HCT116 (cell line): ENCODE measurements around the gene CRIP1. TPM values are rescaled to one million over a fixed set of nuclear protein-coding genes. Genes with fewer than 3 reads are reported as not detected.

Source experiments
- ATAC-seq: fragments of 200-7000 bp; cut with Tn5 transposase; 2 replicates; pipeline ENCODE4 v1.9.1; 2020; ENCODE audit warnings: mild to moderate bottlenecking, moderate library complexity
- BruUV-seq: library from RNA; stranded (reverse); fragments of 400-500 nt; replicated peaks from 2 replicates; lab custom pipeline; 2021; lab: Mats Ljungman, UMichigan
- CTCF ChIA-PET: fragments of 300-600 bp; sonication (Branson Sonifier 250); formaldehyde crosslinking; loops from one replicate; lab custom pipeline; 2021; ENCODE audit warnings: antibody characterized with exemption; lab: Charles Lee
- POLR2A ChIA-PET: fragments of 300-600, 350-600 bp; sonication (Branson Sonifier 250); formaldehyde crosslinking; loops from one replicate; lab custom pipeline; 2021; ENCODE audit warnings: antibody characterized with exemption; lab: Charles Lee
- RAD21 ChIA-PET, 2 experiments: fragments of 300-600 bp; sonication (Branson Sonifier 250); formaldehyde crosslinking; loops; one replicate each; lab custom pipeline; 2023; ENCODE audit warnings: low total read pairs in 2 of 2; ENCODE audit not compliant: uncharacterized antibody in 2 of 2, unreplicated experiment in 2 of 2, low non-redundant PET in 1 of 2; lab: Charles Lee
- DNase-seq: peaks from one replicate; pipeline ENCODE4 v3.0.0-alpha.2; 2010; ENCODE audit warnings: low read depth, low spot score
- H2AFZ ChIP-seq: fragments of 200-600 bp; shearing (Covaris generic), sonication (generic); 2 replicates; pipeline ENCODE4 v1.6.1; 2017; ENCODE audit warnings: low read depth, mixed run types, mixed read lengths, antibody characterized with exemption, low read length; ENCODE audit not compliant: poor library complexity, severe bottlenecking
- H3K27ac ChIP-seq: 2 replicates; pipeline ENCODE4 v1.5.1; 2012; ENCODE audit warnings: low read depth, low read length
- H3K27me3 ChIP-seq: fragments of 200-600 bp; sonication (generic); 2 replicates; pipeline ENCODE4 v1.6.1; 2016; ENCODE audit warnings: mixed run types, low read length, mixed read lengths; ENCODE audit not compliant: insufficient read depth
- H3K36me3 ChIP-seq, 2 experiments: fragments of 200-500 bp in 1 of 2; fragments of 200-600 bp in 1 of 2; sonication (Bioruptor generic) in 1 of 2; sonication (generic) in 1 of 2; 2 replicates each; pipeline versions ENCODE4 v1.5.1 to v1.6.1; 2014 to 2016; ENCODE audit warnings: low read length in 2 of 2, inconsistent platforms in 1 of 2, mixed read lengths in 1 of 2, mixed run types in 1 of 2; ENCODE audit not compliant: insufficient read depth in 2 of 2, control insufficient read depth in 1 of 2
- H3K4me1 ChIP-seq, 2 experiments: fragments of 200-600 bp in 1 of 2; sonication (generic) in 1 of 2; 2 replicates each; pipeline versions ENCODE4 v1.5.1 to v1.6.1; 2012 to 2017; ENCODE audit warnings: low read length in 2 of 2, inconsistent platforms in 1 of 2, mild to moderate bottlenecking in 1 of 2, mixed read lengths in 1 of 2, mixed run types in 1 of 2, moderate library complexity in 1 of 2; ENCODE audit not compliant: insufficient read depth in 2 of 2, control insufficient read depth in 1 of 2
- H3K4me2 ChIP-seq: fragments of 200-600 bp; sonication (generic); 2 replicates; pipeline ENCODE4 v1.6.1; 2017; ENCODE audit warnings: mixed run types, low read length, mixed read lengths
- H3K4me3 ChIP-seq, 2 experiments: fragments of 200-600 bp in 1 of 2; sonication (generic) in 1 of 2; replicated peaks in 1 of 2; 2 replicates each; pipeline ENCODE4 v1.5.1; 2011 to 2016; ENCODE audit warnings: low read length in 2 of 2, control low read depth in 1 of 2, low read depth in 1 of 2, mild to moderate bottlenecking in 1 of 2, mixed read lengths in 1 of 2, mixed run types in 1 of 2
- H3K79me2 ChIP-seq: fragments of 200-600 bp; sonication (generic); 2 replicates; pipeline ENCODE4 v1.6.1; 2017; ENCODE audit warnings: mild to moderate bottlenecking, mixed run types, low read length, moderate library complexity, mixed read lengths; ENCODE audit not compliant: insufficient read depth
- H3K9ac ChIP-seq: fragments of 200-600 bp; sonication (generic); 2 replicates; pipeline ENCODE4 v1.6.1; 2016; ENCODE audit warnings: low read length, mixed read lengths
- H3K9me2 ChIP-seq: fragments of 200-600 bp; sonication (generic), shearing (Covaris generic); 2 replicates; pipeline ENCODE4 v1.6.1; 2017; ENCODE audit warnings: mixed run types, mild to moderate bottlenecking, moderate library complexity; ENCODE audit not compliant: insufficient read depth
- H3K9me3 ChIP-seq, 2 experiments: fragments of 200-500 bp in 1 of 2; fragments of 200-600 bp in 1 of 2; sonication (Bioruptor generic) in 1 of 2; sonication (generic) in 1 of 2; 2 replicates each; pipeline ENCODE4 v1.6.1; 2014 to 2017; ENCODE audit warnings: low read length in 2 of 2, mixed read lengths in 2 of 2, inconsistent platforms in 1 of 2, low read depth in 1 of 2, mild to moderate bottlenecking in 1 of 2, mixed run types in 1 of 2, moderate library complexity in 1 of 2; ENCODE audit not compliant: control insufficient read depth in 1 of 2, insufficient read depth in 1 of 2
- H4K20me1 ChIP-seq: fragments of 200-600 bp; sonication (generic), shearing (Covaris generic); 2 replicates; pipeline ENCODE4 v1.6.1; 2017; ENCODE audit warnings: mixed run types, mild to moderate bottlenecking, moderate library complexity; ENCODE audit not compliant: insufficient read depth
- ATF3 ChIP-seq: IDR thresholded peaks from 2 replicates; pipeline ENCODE4 v1.6.1; 2012
- CEBPB ChIP-seq: IDR thresholded peaks from 2 replicates; pipeline ENCODE4 v1.6.1; 2012; ENCODE audit warnings: low read depth
- ELF1 ChIP-seq: IDR thresholded peaks from 2 replicates; pipeline ENCODE4 v1.6.1; 2012; ENCODE audit warnings: low read depth, borderline replicate concordance
- EZH2 ChIP-seq: fragments of 200-600 bp; sonication (generic); IDR thresholded peaks from 2 replicates; pipeline ENCODE4 v1.6.1; 2017; ENCODE audit warnings: antibody characterized with exemption, mixed run types
- EZH2phosphoT487 ChIP-seq: fragments of 200-600 bp; IDR thresholded peaks from 2 replicates; pipeline ENCODE4 v1.6.1; 2018; ENCODE audit warnings: antibody characterized with exemption, borderline replicate concordance
- FOSL1 ChIP-seq: IDR thresholded peaks from 2 replicates; pipeline ENCODE4 v1.6.1; 2012; ENCODE audit warnings: low read depth
- JUND ChIP-seq: IDR thresholded peaks from 2 replicates; pipeline ENCODE4 v1.6.1; 2012
- POLR2A ChIP-seq: IDR thresholded peaks from 2 replicates; pipeline ENCODE4 v1.7.0; 2011; ENCODE audit warnings: borderline replicate concordance; ENCODE audit not compliant: insufficient read depth, insufficient read length; ENCODE audit errors: extremely low read depth
- RAD21 ChIP-seq: IDR thresholded peaks from 2 replicates; pipeline ENCODE4 v1.6.1; 2012; ENCODE audit warnings: low read depth, mild to moderate bottlenecking
- SIN3A ChIP-seq: IDR thresholded peaks from 2 replicates; pipeline ENCODE4 v1.6.1; 2012; ENCODE audit warnings: low read depth
- SP1 ChIP-seq: IDR thresholded peaks from 2 replicates; pipeline ENCODE4 v1.6.1; 2012; ENCODE audit warnings: low read depth
- SRF ChIP-seq: IDR thresholded peaks from 2 replicates; pipeline ENCODE4 v1.6.1; 2012; ENCODE audit warnings: low read depth
- TCF7L2 ChIP-seq: IDR thresholded peaks from 2 replicates; pipeline ENCODE4 v1.7.0; 2011; ENCODE audit warnings: borderline replicate concordance, inconsistent platforms; ENCODE audit not compliant: insufficient read depth, insufficient read length; ENCODE audit errors: extremely low read depth
- YY1 ChIP-seq: IDR thresholded peaks from 2 replicates; pipeline ENCODE4 v1.6.1; 2011; ENCODE audit warnings: low read length, low read depth, moderate library complexity, mild to moderate bottlenecking; ENCODE audit not compliant: insufficient replicate concordance; ENCODE audit errors: extremely low read depth
- ZBTB33 ChIP-seq: IDR thresholded peaks from 2 replicates; pipeline ENCODE4 v1.6.1; 2011; ENCODE audit warnings: mild to moderate bottlenecking, low read length, moderate library complexity; ENCODE audit not compliant: insufficient replicate concordance; ENCODE audit errors: extremely low read depth
- ZFX ChIP-seq: fragments of 450-650 bp; IDR thresholded peaks from 2 replicates; pipeline ENCODE4 v1.6.1; 2017
- intact Hi-C: fragments of 100-400 bp; cut with micrococcal nuclease; formaldehyde crosslinking; loops from 2 replicates; pipeline ENCODE4 v1.10.0; 2022
- total RNA-seq: library from RNA; stranded (reverse); gene quantifications from one replicate; pipeline ENCODE4 v1.2.1, GENCODE V29; 2021; ENCODE audit not compliant: unreplicated experiment
- TF ChIP-seq, protein P1 (sequence below), 3 experiments: fragments of 200-600 bp in 1 of 3; sonication (generic) in 1 of 3; IDR thresholded peaks in 2 of 3; conservative IDR thresholded peaks in 1 of 3; 2 replicates each; pipeline ENCODE4 v1.5.1; 2012 to 2017; ENCODE audit warnings: low read depth in 2 of 3, low read length in 2 of 3, antibody characterized with exemption in 1 of 3, borderline replicate concordance in 1 of 3, control low read depth in 1 of 3, mild to moderate bottlenecking in 1 of 3, mixed read lengths in 1 of 3, mixed run types in 1 of 3, moderate library complexity in 1 of 3; ENCODE audit not compliant: insufficient read depth in 1 of 3
- TF ChIP-seq, protein P2 (sequence below): IDR thresholded peaks from 2 replicates; pipeline ENCODE4 v1.6.1; 2012

The CRIP1 gene
- total RNA-seq, 1 experiment from 2014 or later: 260 TPM

- no peaks in the 10 kb centered on the region for H3K9me2 ChIP-seq
- no peak for DNase-seq
- H3K79me2 ChIP-seq: no peaks in the 10 kb centered on the region
- H3K4me3 ChIP-seq: no peak overlapping the region
- intact Hi-C loops: no loop called here
- no peak overlapping the region for H3K27ac ChIP-seq
- H3K36me3 ChIP-seq: no peaks in the 10 kb centered on the region
- no peaks in the 10 kb centered on the region for H4K20me1 ChIP-seq
- no peak overlapping the region for H3K4me2 ChIP-seq
- no peak overlapping the region for H2AFZ ChIP-seq
- H3K9me3 ChIP-seq: no peaks in the 10 kb centered on the region
- no TSS peak for BruUV-seq
- H3K9ac ChIP-seq: no peak overlapping the region
- ATAC-seq: no peak
- ChIA-PET RAD21 (no interaction called here), POLR2A (no interaction called here), CTCF (no interaction called here)
- H3K27me3 ChIP-seq: no peaks in the 10 kb centered on the region
- TF ChIP-seq SP1: no peak
- TF ChIP-seq EZH2phosphoT487: no peak
- TF ChIP-seq EZH2: no peak
- TF ChIP-seq JUND: no peak
- TF ChIP-seq YY1: no peak
- no peak for TF ChIP-seq ATF3
- TF ChIP-seq, protein P1, sequence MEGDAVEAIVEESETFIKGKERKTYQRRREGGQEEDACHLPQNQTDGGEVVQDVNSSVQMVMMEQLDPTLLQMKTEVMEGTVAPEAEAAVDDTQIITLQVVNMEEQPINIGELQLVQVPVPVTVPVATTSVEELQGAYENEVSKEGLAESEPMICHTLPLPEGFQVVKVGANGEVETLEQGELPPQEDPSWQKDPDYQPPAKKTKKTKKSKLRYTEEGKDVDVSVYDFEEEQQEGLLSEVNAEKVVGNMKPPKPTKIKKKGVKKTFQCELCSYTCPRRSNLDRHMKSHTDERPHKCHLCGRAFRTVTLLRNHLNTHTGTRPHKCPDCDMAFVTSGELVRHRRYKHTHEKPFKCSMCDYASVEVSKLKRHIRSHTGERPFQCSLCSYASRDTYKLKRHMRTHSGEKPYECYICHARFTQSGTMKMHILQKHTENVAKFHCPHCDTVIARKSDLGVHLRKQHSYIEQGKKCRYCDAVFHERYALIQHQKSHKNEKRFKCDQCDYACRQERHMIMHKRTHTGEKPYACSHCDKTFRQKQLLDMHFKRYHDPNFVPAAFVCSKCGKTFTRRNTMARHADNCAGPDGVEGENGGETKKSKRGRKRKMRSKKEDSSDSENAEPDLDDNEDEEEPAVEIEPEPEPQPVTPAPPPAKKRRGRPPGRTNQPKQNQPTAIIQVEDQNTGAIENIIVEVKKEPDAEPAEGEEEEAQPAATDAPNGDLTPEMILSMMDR (IDR thresholded peaks at IDR 0.05 in 2 of 3, conservative IDR thresholded peaks at IDR 0.05 in 1 of 3; ENCODE audit: borderline replicate concordance in 1 of 3, insufficient read depth in 1 of 3, low read depth in 2 of 3, low read length in 2 of 3): no peak
- no peak for TF ChIP-seq ZFX
- TF ChIP-seq TCF7L2: no peak
- TF ChIP-seq FOSL1: no peak
- no peak for TF ChIP-seq POLR2A
- TF ChIP-seq SRF: no peak
- no peak for TF ChIP-seq RAD21
- TF ChIP-seq ELF1: no peak
- no peak for TF ChIP-seq ZBTB33
- TF ChIP-seq, protein P2, sequence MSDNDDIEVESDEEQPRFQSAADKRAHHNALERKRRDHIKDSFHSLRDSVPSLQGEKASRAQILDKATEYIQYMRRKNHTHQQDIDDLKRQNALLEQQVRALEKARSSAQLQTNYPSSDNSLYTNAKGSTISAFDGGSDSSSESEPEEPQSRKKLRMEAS: no peak
- no peak for TF ChIP-seq CEBPB
- no peak for TF ChIP-seq SIN3A
- H3K4me1 ChIP-seq: no peaks in the 10 kb centered on the region
Observed at GRCh38 chr14:105502446-105503295, 16.0 kb downstream of the CRIP1 start.
